Liver (tissue), 9 donors: Measurements from ENCODE around the gene ADK. TPM values are rescaled to one million over a fixed set of nuclear protein-coding genes. Genes with fewer than 3 reads are reported as not detected.

Experiments used
- DNase-seq: peaks from one replicate; pipeline ENCODE4 v3.0.0-alpha.2; 2017; ENCODE audit warnings: low spot score
- H3K27ac ChIP-seq, 2 donors: one replicate each; pipeline ENCODE4 v1.7.0; 2013; ENCODE audit warnings: inconsistent platforms in 2 of 2, low read length in 2 of 2, control low read depth in 1 of 2, low read depth in 1 of 2, mild to moderate bottlenecking in 1 of 2
- H3K27me3 ChIP-seq, 4 donors: one replicate each; pipeline versions ENCODE4 v1.6.1 to v1.7.0; 2013; ENCODE audit warnings: low read length in 3 of 4, inconsistent platforms in 1 of 4, mild to moderate bottlenecking in 1 of 4, moderate library complexity in 1 of 4; ENCODE audit not compliant: control insufficient read depth in 4 of 4, insufficient read depth in 4 of 4
- H3K36me3 ChIP-seq, 4 donors: one replicate each; pipeline versions ENCODE4 v1.6.1 to v1.7.0; 2013; ENCODE audit warnings: low read length in 3 of 4, mild to moderate bottlenecking in 3 of 4, low read depth in 1 of 4, moderate library complexity in 1 of 4; ENCODE audit not compliant: control insufficient read depth in 4 of 4, insufficient read depth in 3 of 4
- H3K4me1 ChIP-seq, 4 donors: one replicate each; pipeline versions ENCODE4 v1.6.1 to v1.7.0; 2013; ENCODE audit warnings: low read length in 3 of 4, mild to moderate bottlenecking in 3 of 4, moderate library complexity in 1 of 4; ENCODE audit not compliant: control insufficient read depth in 4 of 4, insufficient read depth in 4 of 4
- H3K4me3 ChIP-seq, 3 donors: one replicate each; pipeline versions ENCODE4 v1.6.1 to v1.7.0; 2013; ENCODE audit warnings: low read length in 3 of 3, control low read depth in 1 of 3, low read depth in 1 of 3, mild to moderate bottlenecking in 1 of 3
- H3K9ac ChIP-seq, 2 donors: one replicate each; pipeline ENCODE4 v1.7.0; 2013; ENCODE audit warnings: low read length in 2 of 2, mild to moderate bottlenecking in 2 of 2, moderate library complexity in 2 of 2, control low read depth in 1 of 2, low read depth in 1 of 2
- H3K9me3 ChIP-seq, 4 donors: one replicate each; pipeline versions ENCODE4 v1.6.1 to v1.7.0; 2013; ENCODE audit warnings: low read length in 3 of 4; ENCODE audit not compliant: control insufficient read depth in 4 of 4
- EGR1 ChIP-seq, 2 donors: IDR thresholded peaks; 2 replicates each; pipeline ENCODE4 v1.6.1; 2016 to 2018; ENCODE audit warnings: antibody characterized with exemption in 2 of 2, low read depth in 2 of 2
- FOXA2 ChIP-seq: IDR thresholded peaks from 2 replicates; pipeline ENCODE4 v1.6.1; 2016; ENCODE audit warnings: antibody characterized with exemption
- GABPA ChIP-seq, 2 donors: IDR thresholded peaks in 1 of 2; conservative IDR thresholded peaks in 1 of 2; 2 replicates each; pipeline ENCODE4 v1.6.1; 2016; ENCODE audit warnings: antibody characterized with exemption in 2 of 2, mild to moderate bottlenecking in 1 of 2, moderate library complexity in 1 of 2
- HNF4A ChIP-seq, 2 donors: conservative IDR thresholded peaks; 2 replicates each; pipeline ENCODE4 v1.6.1; 2016; ENCODE audit warnings: antibody characterized with exemption in 2 of 2, mild to moderate bottlenecking in 2 of 2
- JUND ChIP-seq, 2 donors: IDR thresholded peaks; 2 replicates each; pipeline ENCODE4 v1.6.1; 2016; ENCODE audit warnings: antibody characterized with exemption in 2 of 2
- NR2F2 ChIP-seq: IDR thresholded peaks from 2 replicates; pipeline ENCODE4 v1.6.1; 2016; ENCODE audit warnings: antibody characterized with exemption
- RXRA ChIP-seq, 2 donors: IDR thresholded peaks; 2 replicates each; pipeline ENCODE4 v1.6.1; 2017 to 2018; ENCODE audit warnings: antibody characterized with exemption in 2 of 2, mild to moderate bottlenecking in 1 of 2
- SP1 ChIP-seq: IDR thresholded peaks from 2 replicates; pipeline ENCODE4 v1.6.1; 2018; ENCODE audit warnings: antibody characterized with exemption, mild to moderate bottlenecking
- TAF1 ChIP-seq: conservative IDR thresholded peaks from 2 replicates; pipeline ENCODE4 v1.6.1; 2016; ENCODE audit warnings: antibody characterized with exemption, mild to moderate bottlenecking
- YY1 ChIP-seq: IDR thresholded peaks from 2 replicates; pipeline ENCODE4 v1.6.1; 2016; ENCODE audit warnings: antibody characterized with exemption, mild to moderate bottlenecking
- WGBS: extraction: QIAGEN DNeasy Blood & Tissue Kit; methylation state at CpG from one replicate; pipeline ENCODE4 v1.1.7; 2013; 5-methylcytosine and 5-hydroxymethylcytosine counted together
- polyA plus RNA-seq, 2 donors: library from polyadenylated mRNA; stranded (reverse) in 1 of 2; unstranded in 1 of 2; fragments of 200-250 nt in 1 of 2; fragments of >200 nt in 1 of 2; fragmentation: Nextera tagmentation in 1 of 2; extraction: Ambion mirVana in 1 of 2; gene quantifications; one replicate each; pipeline versions ENCODE4 v1.2.1 to v1.2.3, GENCODE V29; 2013 to 2015
- total RNA-seq, 2 donors: library from RNA; depleted of rRNA; stranded (reverse); fragments of >200 nt; gene quantifications; one replicate each; pipeline ENCODE4 v1.2.3, GENCODE V29; 2014
- TF ChIP-seq, protein P1 (sequence below): fragments of 150-350 bp; IDR thresholded peaks from 2 replicates; pipeline ENCODE4 v1.5.1; 2017; ENCODE audit warnings: improper control_type of control experiment, low read depth, low read length; ENCODE audit not compliant: missing input control
- TF ChIP-seq, protein P2 (sequence below): IDR thresholded peaks from 2 replicates; pipeline ENCODE4 v1.6.1; 2016; ENCODE audit warnings: antibody characterized with exemption
- TF ChIP-seq, protein P3 (sequence below): IDR thresholded peaks from 2 replicates; pipeline ENCODE4 v1.6.1; 2016; ENCODE audit warnings: antibody characterized with exemption
- TF ChIP-seq, protein P4 (sequence below): IDR thresholded peaks from 2 replicates; pipeline ENCODE4 v1.6.1; 2016; ENCODE audit warnings: antibody characterized with exemption
- TF ChIP-seq, protein P5 (sequence below): IDR thresholded peaks from 2 replicates; pipeline ENCODE4 v1.6.1; 2016; ENCODE audit warnings: antibody characterized with exemption, mild to moderate bottlenecking
- donor health status: healthy.
- donor health status: healthy.
- donor health status: healthy.
- donor health status: healthy.
- donor health status: healthy.

ADK gene
- total and polyA plus RNA-seq, 4 donors: 18.0 to 110 (median 65.5) TPM

DNA sequence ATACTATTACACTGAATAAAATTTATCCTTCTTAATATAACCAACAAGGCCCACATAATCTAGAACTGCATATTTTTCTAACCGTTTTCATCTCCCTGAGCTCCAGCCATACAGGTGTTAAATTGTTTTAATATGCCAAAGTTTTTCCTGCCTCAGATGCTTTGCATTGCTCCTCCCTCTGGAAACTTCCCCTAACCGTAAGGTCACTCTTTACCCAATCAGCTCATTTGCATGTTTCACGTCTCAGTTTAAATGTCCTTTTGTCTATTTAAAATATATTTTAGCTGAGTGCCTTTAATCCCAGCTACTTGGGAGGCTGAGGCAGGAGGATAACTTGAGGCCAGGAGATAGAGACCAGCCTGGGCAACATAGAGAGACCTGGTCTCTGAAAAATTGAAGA is 228.5 kb downstream of the ADK start (continued):
- TF ChIP-seq, protein P1, sequence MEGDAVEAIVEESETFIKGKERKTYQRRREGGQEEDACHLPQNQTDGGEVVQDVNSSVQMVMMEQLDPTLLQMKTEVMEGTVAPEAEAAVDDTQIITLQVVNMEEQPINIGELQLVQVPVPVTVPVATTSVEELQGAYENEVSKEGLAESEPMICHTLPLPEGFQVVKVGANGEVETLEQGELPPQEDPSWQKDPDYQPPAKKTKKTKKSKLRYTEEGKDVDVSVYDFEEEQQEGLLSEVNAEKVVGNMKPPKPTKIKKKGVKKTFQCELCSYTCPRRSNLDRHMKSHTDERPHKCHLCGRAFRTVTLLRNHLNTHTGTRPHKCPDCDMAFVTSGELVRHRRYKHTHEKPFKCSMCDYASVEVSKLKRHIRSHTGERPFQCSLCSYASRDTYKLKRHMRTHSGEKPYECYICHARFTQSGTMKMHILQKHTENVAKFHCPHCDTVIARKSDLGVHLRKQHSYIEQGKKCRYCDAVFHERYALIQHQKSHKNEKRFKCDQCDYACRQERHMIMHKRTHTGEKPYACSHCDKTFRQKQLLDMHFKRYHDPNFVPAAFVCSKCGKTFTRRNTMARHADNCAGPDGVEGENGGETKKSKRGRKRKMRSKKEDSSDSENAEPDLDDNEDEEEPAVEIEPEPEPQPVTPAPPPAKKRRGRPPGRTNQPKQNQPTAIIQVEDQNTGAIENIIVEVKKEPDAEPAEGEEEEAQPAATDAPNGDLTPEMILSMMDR: no peak
- TF ChIP-seq YY1 (no peak), FOXA2 (no peak), SP1 (no peak), NR2F2 (no peak)
- TF ChIP-seq, protein P2, sequence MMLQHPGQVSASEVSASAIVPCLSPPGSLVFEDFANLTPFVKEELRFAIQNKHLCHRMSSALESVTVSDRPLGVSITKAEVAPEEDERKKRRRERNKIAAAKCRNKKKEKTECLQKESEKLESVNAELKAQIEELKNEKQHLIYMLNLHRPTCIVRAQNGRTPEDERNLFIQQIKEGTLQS: no peak

DNA sequence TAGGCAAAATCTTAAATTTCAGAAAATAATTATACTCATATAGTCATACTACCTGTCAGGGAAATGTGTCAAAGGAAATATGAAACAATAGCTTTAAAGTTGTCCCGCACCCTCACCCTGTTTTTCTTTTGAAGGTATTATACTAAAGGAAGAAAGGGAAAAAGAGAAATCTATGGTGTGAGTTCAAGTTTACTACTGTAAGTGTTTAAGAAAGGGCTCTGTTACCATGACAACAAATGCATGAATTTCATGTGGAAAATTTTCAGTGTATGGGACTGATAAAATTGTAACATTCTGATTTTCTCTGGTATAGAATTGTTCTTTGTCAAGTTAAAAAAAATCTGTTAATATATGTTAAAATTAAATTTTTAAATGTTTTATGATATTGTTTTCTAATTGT is 229.8 kb downstream of the ADK start:
- Histone ChIP-seq H3K4me3 (no peak overlapping the region), H3K27me3 (no peaks in the 10 kb centered on the region), H3K9me3 (no peaks in the 10 kb centered on the region), H3K27ac (no peak overlapping the region), H3K36me3 (no peaks in the 10 kb centered on the region), H3K4me1 (no peaks in the 10 kb centered on the region), H3K9ac (no peak overlapping the region)
- 99% methylated on average over 1 of the region's 1 CpG for WGBS
- no peak for TF ChIP-seq JUND (IDR thresholded peaks at IDR 0.05)
- TF ChIP-seq GABPA (IDR thresholded peaks at IDR 0.05 in 1 of 2, conservative IDR thresholded peaks at IDR 0.05 in 1 of 2): no peak
- TF ChIP-seq EGR1 (IDR thresholded peaks at IDR 0.05; ENCODE audit: low read depth in 2 of 2): no peak
- TF ChIP-seq, protein P1: no peak
- TF ChIP-seq, protein P3, sequence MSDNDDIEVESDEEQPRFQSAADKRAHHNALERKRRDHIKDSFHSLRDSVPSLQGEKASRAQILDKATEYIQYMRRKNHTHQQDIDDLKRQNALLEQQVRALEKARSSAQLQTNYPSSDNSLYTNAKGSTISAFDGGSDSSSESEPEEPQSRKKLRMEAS: no peak
- TF ChIP-seq HNF4A (conservative IDR thresholded peaks at IDR 0.05): no peak
- TF ChIP-seq NR2F2: no peak
- TF ChIP-seq RXRA (IDR thresholded peaks at IDR 0.05): no peak
- TF ChIP-seq, protein P4, sequence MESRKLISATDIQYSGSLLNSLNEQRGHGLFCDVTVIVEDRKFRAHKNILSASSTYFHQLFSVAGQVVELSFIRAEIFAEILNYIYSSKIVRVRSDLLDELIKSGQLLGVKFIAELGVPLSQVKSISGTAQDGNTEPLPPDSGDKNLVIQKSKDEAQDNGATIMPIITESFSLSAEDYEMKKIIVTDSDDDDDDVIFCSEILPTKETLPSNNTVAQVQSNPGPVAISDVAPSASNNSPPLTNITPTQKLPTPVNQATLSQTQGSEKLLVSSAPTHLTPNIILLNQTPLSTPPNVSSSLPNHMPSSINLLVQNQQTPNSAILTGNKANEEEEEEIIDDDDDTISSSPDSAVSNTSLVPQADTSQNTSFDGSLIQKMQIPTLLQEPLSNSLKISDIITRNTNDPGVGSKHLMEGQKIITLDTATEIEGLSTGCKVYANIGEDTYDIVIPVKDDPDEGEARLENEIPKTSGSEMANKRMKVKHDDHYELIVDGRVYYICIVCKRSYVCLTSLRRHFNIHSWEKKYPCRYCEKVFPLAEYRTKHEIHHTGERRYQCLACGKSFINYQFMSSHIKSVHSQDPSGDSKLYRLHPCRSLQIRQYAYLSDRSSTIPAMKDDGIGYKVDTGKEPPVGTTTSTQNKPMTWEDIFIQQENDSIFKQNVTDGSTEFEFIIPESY: no peak
- no peak for DNase-seq

DNA sequence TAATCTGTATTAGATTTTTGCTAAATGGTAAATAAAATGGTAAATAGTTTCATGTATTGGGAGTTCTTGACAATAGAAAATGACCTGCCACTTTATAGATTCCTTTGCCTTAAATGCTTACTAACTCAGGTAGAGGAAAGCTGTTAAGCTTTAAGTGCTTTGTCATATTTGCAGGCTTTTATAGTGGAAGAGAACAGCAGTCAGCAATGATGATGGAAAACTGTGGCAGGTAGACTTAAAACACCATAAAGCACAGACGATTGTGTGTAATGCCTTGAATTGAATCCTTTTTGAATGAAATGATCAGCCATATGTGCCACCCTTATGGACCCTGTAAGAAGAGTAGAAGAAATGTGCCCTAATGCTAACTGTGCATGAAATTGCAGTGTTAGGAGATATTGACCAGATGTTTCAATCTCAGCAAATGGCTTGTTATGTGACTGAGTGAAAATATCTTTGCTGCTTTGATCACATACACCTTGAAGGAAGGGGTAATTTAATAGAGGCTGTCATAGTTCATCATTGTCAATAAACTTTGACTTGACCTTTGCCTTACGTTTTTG is 230.4 kb downstream of the ADK start:
- Histone ChIP-seq H3K36me3 (no peaks in the 10 kb centered on the region), H3K9ac (no peak overlapping the region), H3K27ac (no peak overlapping the region), H3K27me3 (no peaks in the 10 kb centered on the region), H3K4me3 (no peak overlapping the region), H3K4me1 (no peaks in the 10 kb centered on the region), H3K9me3 (no peaks in the 10 kb centered on the region)
- TF ChIP-seq NR2F2 (no peak), HNF4A (conservative IDR thresholded peaks at IDR 0.05) (no peak), YY1 (no peak), FOXA2 (no peak), TAF1 (no peak), SP1 (no peak)
- TF ChIP-seq, protein P5, sequence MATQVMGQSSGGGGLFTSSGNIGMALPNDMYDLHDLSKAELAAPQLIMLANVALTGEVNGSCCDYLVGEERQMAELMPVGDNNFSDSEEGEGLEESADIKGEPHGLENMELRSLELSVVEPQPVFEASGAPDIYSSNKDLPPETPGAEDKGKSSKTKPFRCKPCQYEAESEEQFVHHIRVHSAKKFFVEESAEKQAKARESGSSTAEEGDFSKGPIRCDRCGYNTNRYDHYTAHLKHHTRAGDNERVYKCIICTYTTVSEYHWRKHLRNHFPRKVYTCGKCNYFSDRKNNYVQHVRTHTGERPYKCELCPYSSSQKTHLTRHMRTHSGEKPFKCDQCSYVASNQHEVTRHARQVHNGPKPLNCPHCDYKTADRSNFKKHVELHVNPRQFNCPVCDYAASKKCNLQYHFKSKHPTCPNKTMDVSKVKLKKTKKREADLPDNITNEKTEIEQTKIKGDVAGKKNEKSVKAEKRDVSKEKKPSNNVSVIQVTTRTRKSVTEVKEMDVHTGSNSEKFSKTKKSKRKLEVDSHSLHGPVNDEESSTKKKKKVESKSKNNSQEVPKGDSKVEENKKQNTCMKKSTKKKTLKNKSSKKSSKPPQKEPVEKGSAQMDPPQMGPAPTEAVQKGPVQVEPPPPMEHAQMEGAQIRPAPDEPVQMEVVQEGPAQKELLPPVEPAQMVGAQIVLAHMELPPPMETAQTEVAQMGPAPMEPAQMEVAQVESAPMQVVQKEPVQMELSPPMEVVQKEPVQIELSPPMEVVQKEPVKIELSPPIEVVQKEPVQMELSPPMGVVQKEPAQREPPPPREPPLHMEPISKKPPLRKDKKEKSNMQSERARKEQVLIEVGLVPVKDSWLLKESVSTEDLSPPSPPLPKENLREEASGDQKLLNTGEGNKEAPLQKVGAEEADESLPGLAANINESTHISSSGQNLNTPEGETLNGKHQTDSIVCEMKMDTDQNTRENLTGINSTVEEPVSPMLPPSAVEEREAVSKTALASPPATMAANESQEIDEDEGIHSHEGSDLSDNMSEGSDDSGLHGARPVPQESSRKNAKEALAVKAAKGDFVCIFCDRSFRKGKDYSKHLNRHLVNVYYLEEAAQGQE: no peak
- TF ChIP-seq, protein P4: no peak
- WGBS: 88% methylated on average over 2 of the region's 2 CpGs
- no peak for DNase-seq
